Parathyroid adenoma (tissue), 2 donors: ENCODE measurements around the gene ARID4B.

Experiments used
- H2AFZ ChIP-seq: fragments of 300-600 bp; sonication (generic); one replicate; pipeline ENCODE4 v1.7.0; 2017; ENCODE audit warnings: antibody characterized with exemption, mild to moderate bottlenecking
- H3K27ac ChIP-seq: fragments of 300-600 bp; sonication (generic); one replicate; pipeline ENCODE4 v1.7.0; 2017
- H3K27me3 ChIP-seq: fragments of 300-600 bp; sonication (generic); one replicate; pipeline ENCODE4 v1.7.0; 2017; ENCODE audit warnings: low read length; ENCODE audit not compliant: control insufficient read depth, insufficient read depth
- H3K36me3 ChIP-seq: fragments of 300-600 bp; sonication (generic); one replicate; pipeline ENCODE4 v1.7.0; 2017; ENCODE audit warnings: low read length; ENCODE audit not compliant: control insufficient read depth, insufficient read depth
- H3K4me1 ChIP-seq: fragments of 300-600 bp; sonication (generic); one replicate; pipeline ENCODE4 v1.7.0; 2017; ENCODE audit warnings: control low read depth
- H3K4me2 ChIP-seq: fragments of 300-600 bp; sonication (generic); one replicate; pipeline ENCODE4 v1.7.0; 2017; ENCODE audit warnings: low read length
- H3K4me3 ChIP-seq: fragments of 300-600 bp; sonication (generic); one replicate; pipeline ENCODE4 v1.7.0; 2017; ENCODE audit warnings: low read depth, low read length
- H3K79me2 ChIP-seq: fragments of 300-600 bp; sonication (generic); one replicate; pipeline ENCODE4 v1.7.0; 2017; ENCODE audit warnings: control low read depth
- H3K9ac ChIP-seq: fragments of 300-600 bp; sonication (generic); one replicate; pipeline ENCODE4 v1.7.0; 2017; ENCODE audit warnings: mild to moderate bottlenecking
- H3K9me3 ChIP-seq: fragments of 300-600 bp; sonication (generic); one replicate; pipeline ENCODE4 v1.7.0; 2017; ENCODE audit warnings: low read length; ENCODE audit not compliant: control insufficient read depth
- CTCF ChIP-seq: fragments of 300-600 bp; sonication (generic); IDR thresholded peaks from one replicate; pipeline ENCODE4 v1.7.0; 2017; ENCODE audit warnings: antibody characterized with exemption, mild to moderate bottlenecking
- donor health status: primary hyperparathyroidism.

ARID4B gene

GRCh38 chr1:235307158-235308124 lies 20.5 kb downstream of the ARID4B start:
- Histone ChIP-seq H3K4me3 (no peak overlapping the region), H3K9ac (no peak overlapping the region), H3K27me3 (no peaks in the 10 kb centered on the region), H3K36me3 (no peaks in the 10 kb centered on the region), H3K9me3 (no peaks in the 10 kb centered on the region), H3K4me1 (peaks cover 3% of the 10 kb centered on the region), H3K79me2 (peaks cover 26% of the 10 kb centered on the region), H3K4me2 (no peak overlapping the region), H3K27ac (no peak overlapping the region), H2AFZ (no peak overlapping the region)
- no peak for TF ChIP-seq CTCF

- no peaks in the 10 kb centered on the region for H3K9me3 ChIP-seq
- no peak overlapping the region for H2AFZ ChIP-seq
- H3K27me3 ChIP-seq = no peaks in the 10 kb centered on the region
- H3K79me2 ChIP-seq = peaks cover 22% of the 10 kb centered on the region
- no peak overlapping the region for H3K27ac ChIP-seq
- no peaks in the 10 kb centered on the region for H3K36me3 ChIP-seq
- H3K4me3 ChIP-seq = no peak overlapping the region
- no peak overlapping the region for H3K9ac ChIP-seq
- TF ChIP-seq CTCF = no peak
- no peak overlapping the region for H3K4me2 ChIP-seq
- H3K4me1 ChIP-seq = peaks cover 3% of the 10 kb centered on the region
Observed at GRCh38 chr1:235304549-235305451, 23.2 kb downstream of the ARID4B start.

- Histone ChIP-seq H3K27me3 (no peaks in the 10 kb centered on the region), H3K36me3 (no peaks in the 10 kb centered on the region), H3K4me3 (no peak overlapping the region), H3K9ac (no peak overlapping the region), H3K4me2 (no peak overlapping the region), H3K9me3 (no peaks in the 10 kb centered on the region), H2AFZ (no peak overlapping the region), H3K4me1 (peaks cover 3% of the 10 kb centered on the region), H3K79me2 (peaks cover 24% of the 10 kb centered on the region), H3K27ac (no peak overlapping the region)
- no peak for TF ChIP-seq CTCF
Observed at GRCh38 chr1:235302143-235302542, 25.8 kb downstream of the ARID4B start.

GRCh38 chr1:235299169-235299858 lies 28.7 kb downstream of the ARID4B start:
- Histone ChIP-seq H3K4me1 (no peaks in the 10 kb centered on the region), H3K27me3 (no peaks in the 10 kb centered on the region), H2AFZ (no peak overlapping the region), H3K9ac (no peak overlapping the region), H3K79me2 (peaks cover 28% of the 10 kb centered on the region), H3K4me3 (no peak overlapping the region), H3K27ac (no peak overlapping the region), H3K9me3 (no peaks in the 10 kb centered on the region), H3K4me2 (no peak overlapping the region), H3K36me3 (no peaks in the 10 kb centered on the region)
- no peak for TF ChIP-seq CTCF
